CD14-positive monocyte (primary cell): ENCODE measurements around the gene CHN2. TPM values are rescaled to one million over a fixed set of nuclear protein-coding genes. Genes with fewer than 3 reads are reported as not detected.

Experiments used
- DNase-seq, 3 donors: peaks; one replicate each; pipeline ENCODE4 v3.0.0-alpha.2; 2011 to 2022
- H2AFZ ChIP-seq: 2 replicates; pipeline ENCODE4 v1.6.0; 2012; ENCODE audit warnings: mild to moderate bottlenecking, low read depth, low read length, inconsistent platforms; ENCODE audit not compliant: insufficient read depth, poor library complexity, severe bottlenecking
- H3K27ac ChIP-seq, 2 donors: 1 replicate in 1 of 2; 2 replicates in 1 of 2; pipeline ENCODE4 v1.5.1; 2012 to 2013; ENCODE audit warnings: low read length in 2 of 2, control low read depth in 1 of 2, inconsistent platforms in 1 of 2, low read depth in 1 of 2, mild to moderate bottlenecking in 1 of 2
- H3K27me3 ChIP-seq, 2 donors: one replicate each; pipeline versions ENCODE4 v1.6.0 to v1.6.1; 2011 to 2013; ENCODE audit warnings: low read length in 2 of 2; ENCODE audit not compliant: control insufficient read depth in 2 of 2, insufficient read depth in 2 of 2
- H3K36me3 ChIP-seq, 2 donors: replicated peaks in 1 of 2; 1 replicate in 1 of 2; 2 replicates in 1 of 2; pipeline versions ENCODE4 v1.5.1 to v1.6.1; 2012 to 2013; ENCODE audit warnings: low read length in 2 of 2, control low read depth in 1 of 2, inconsistent platforms in 1 of 2, mild to moderate bottlenecking in 1 of 2; ENCODE audit not compliant: insufficient read depth in 2 of 2, control insufficient read depth in 1 of 2
- H3K4me1 ChIP-seq, 2 donors: 1 replicate in 1 of 2; 2 replicates in 1 of 2; pipeline versions ENCODE4 v1.5.1 to v1.6.1; 2012 to 2013; ENCODE audit warnings: low read length in 2 of 2, control low read depth in 1 of 2, inconsistent platforms in 1 of 2, mild to moderate bottlenecking in 1 of 2, moderate library complexity in 1 of 2; ENCODE audit not compliant: insufficient read depth in 2 of 2, control insufficient read depth in 1 of 2
- H3K4me2 ChIP-seq: replicated peaks from 2 replicates; pipeline ENCODE3; 2012; ENCODE audit warnings: low read length, moderate library complexity, mild to moderate bottlenecking; ENCODE audit not compliant: poor library complexity, severe bottlenecking; ENCODE audit errors: extremely low read depth
- H3K4me3 ChIP-seq, 3 experiments: fragments of 200-600 bp in 1 of 3; sonication (generic) in 1 of 3; replicated peaks in 1 of 3; 1 replicate in 2 of 3; 2 replicates in 1 of 3; pipeline ENCODE4 v1.5.1; 2011 to 2013; ENCODE audit warnings: low read length in 3 of 3, mild to moderate bottlenecking in 3 of 3, control low read depth in 2 of 3, low read depth in 2 of 3, inconsistent platforms in 1 of 3, moderate library complexity in 1 of 3
- H3K79me2 ChIP-seq: 2 replicates; pipeline ENCODE4 v1.6.0; 2012; ENCODE audit warnings: mild to moderate bottlenecking, control low read depth, inconsistent platforms, low read length, moderate library complexity; ENCODE audit not compliant: insufficient read depth
- H3K9ac ChIP-seq: 2 replicates; pipeline ENCODE4 v1.6.0; 2017; ENCODE audit warnings: low read length, mild to moderate bottlenecking; ENCODE audit not compliant: insufficient read depth, poor library complexity, severe bottlenecking
- H3K9me3 ChIP-seq, 2 donors: replicated peaks in 1 of 2; 1 replicate in 1 of 2; 2 replicates in 1 of 2; pipeline versions ENCODE4 v1.5.1 to v1.6.1; 2012 to 2013; ENCODE audit warnings: low read length in 2 of 2, control low read depth in 1 of 2; ENCODE audit not compliant: control insufficient read depth in 1 of 2, insufficient read depth in 1 of 2
- H4K20me1 ChIP-seq: 2 replicates; pipeline ENCODE4 v1.6.0; 2012; ENCODE audit warnings: mild to moderate bottlenecking, low read length, control low read depth, moderate library complexity; ENCODE audit not compliant: insufficient read depth
- H3K27ac Mint-ChIP-seq, 7 donors: one replicate each; pipeline ENCODE4 v1.8.0; 2020; ENCODE audit warnings: mild to moderate bottlenecking in 7 of 7, mixed read lengths in 7 of 7, moderate library complexity in 6 of 7, inconsistent platforms in 2 of 7
- H3K27me3 Mint-ChIP-seq, 3 donors: one replicate each; pipeline ENCODE4 v1.8.0; 2021 to 2022; ENCODE audit warnings: low read depth in 3 of 3, mild to moderate bottlenecking in 3 of 3, mixed read lengths in 3 of 3, moderate library complexity in 3 of 3, inconsistent platforms in 1 of 3
- H3K36me3 Mint-ChIP-seq, 2 donors: one replicate each; pipeline ENCODE4 v1.8.0; 2020; ENCODE audit warnings: mixed read lengths in 2 of 2, inconsistent platforms in 1 of 2, mild to moderate bottlenecking in 1 of 2
- H3K4me1 Mint-ChIP-seq: one replicate; pipeline ENCODE4 v1.8.0; 2020; ENCODE audit warnings: mild to moderate bottlenecking, mixed read lengths
- H3K4me3 Mint-ChIP-seq, 2 donors: one replicate each; pipeline ENCODE4 v1.8.0; 2020; ENCODE audit warnings: mild to moderate bottlenecking in 2 of 2, mixed read lengths in 2 of 2, moderate library complexity in 1 of 2
- H3K9me3 Mint-ChIP-seq, 7 donors: one replicate each; pipeline ENCODE4 v1.8.0; 2020 to 2022; ENCODE audit warnings: mixed read lengths in 7 of 7, mild to moderate bottlenecking in 6 of 7, moderate library complexity in 6 of 7, inconsistent platforms in 2 of 7
- WGBS: methylation state at CpG from one replicate; pipeline ENCODE4 v1.1.5; 2013; ENCODE audit warnings: missing lambda C conversion rate; ENCODE audit not compliant: insufficient coverage; 5-methylcytosine and 5-hydroxymethylcytosine counted together
- intact Hi-C, 2 donors: fragments of 100-400 bp; cut with micrococcal nuclease; formaldehyde crosslinking; loops; one replicate each; pipeline versions ENCODE4 v1.15.0 to v1.15.1; 2023
- polyA plus RNA-seq, 3 donors: library from polyadenylated mRNA; depleted of rRNA in 1 of 3; unstranded in 2 of 3; stranded (reverse) in 1 of 3; fragments of 300-500 nt in 2 of 3; fragments of >200 nt in 1 of 3; fragmentation: Illumina TruSeq in 2 of 3; gene quantifications; 1 replicate in 2 of 3; 2 replicates in 1 of 3; pipeline ENCODE4 v1.2.3, GENCODE V29; 2012 to 2021
- TF ChIP-seq, protein P1 (sequence below): fragments of 200-600 bp; IDR thresholded peaks from one replicate; pipeline ENCODE4 v1.8.0; 2022; ENCODE audit warnings: antibody characterized with exemption, mild to moderate bottlenecking

The CHN2 gene
- polyA plus RNA-seq, 3 donors = 26.6 to 66.5 (median 44.8) TPM

DNA sequence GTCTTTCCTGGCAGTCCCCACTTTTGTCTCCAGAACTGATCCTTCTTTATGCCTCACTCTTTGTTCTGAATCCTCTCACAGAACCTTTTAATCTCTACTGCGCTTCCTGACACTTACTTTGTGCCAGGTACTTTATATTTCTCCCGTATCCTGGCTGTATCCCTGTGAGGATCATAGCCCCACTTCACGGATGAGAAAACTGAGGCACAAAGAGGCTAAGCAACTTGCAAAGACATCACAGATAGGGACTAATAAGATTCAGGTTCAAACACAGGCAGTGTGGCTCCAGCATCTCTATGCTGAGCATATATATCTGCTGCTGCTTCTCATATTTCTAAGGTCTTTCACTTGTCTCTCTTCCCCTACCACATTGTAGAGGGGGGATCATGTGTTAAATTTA, 116.7 kb downstream of the CHN2 start:
- Histone ChIP-seq H3K4me3 (no peak overlapping the region), H3K4me1 (no peaks in the 10 kb centered on the region), H3K27ac (no peak overlapping the region), H3K9me3 (peaks cover 0 to 4% of the 10 kb centered on the region in 2 donors), H3K4me2 (no peak overlapping the region), H3K79me2 (no peaks in the 10 kb centered on the region), H3K9ac (no peak overlapping the region), H3K27me3 (no peaks in the 10 kb centered on the region), H2AFZ (no peak overlapping the region), H4K20me1 (peaks cover 49% of the 10 kb centered on the region), H3K36me3 (no peaks in the 10 kb centered on the region)
- DNase-seq = no peak
- intact Hi-C loops = no loop called here
- Mint-ChIP-seq H3K4me3 (no peak overlapping the region), H3K4me1 (peaks cover 2% of the 10 kb centered on the region), H3K27me3 (peaks cover 0 to 7% (median 0%) of the 10 kb centered on the region in 3 donors), H3K27ac (no peak overlapping the region), H3K36me3 (peaks cover 7 to 12% of the 10 kb centered on the region in 2 donors), H3K9me3 (peaks cover 0 to 6% (median 3%) of the 10 kb centered on the region in 7 donors)
- TF ChIP-seq, protein P1, sequence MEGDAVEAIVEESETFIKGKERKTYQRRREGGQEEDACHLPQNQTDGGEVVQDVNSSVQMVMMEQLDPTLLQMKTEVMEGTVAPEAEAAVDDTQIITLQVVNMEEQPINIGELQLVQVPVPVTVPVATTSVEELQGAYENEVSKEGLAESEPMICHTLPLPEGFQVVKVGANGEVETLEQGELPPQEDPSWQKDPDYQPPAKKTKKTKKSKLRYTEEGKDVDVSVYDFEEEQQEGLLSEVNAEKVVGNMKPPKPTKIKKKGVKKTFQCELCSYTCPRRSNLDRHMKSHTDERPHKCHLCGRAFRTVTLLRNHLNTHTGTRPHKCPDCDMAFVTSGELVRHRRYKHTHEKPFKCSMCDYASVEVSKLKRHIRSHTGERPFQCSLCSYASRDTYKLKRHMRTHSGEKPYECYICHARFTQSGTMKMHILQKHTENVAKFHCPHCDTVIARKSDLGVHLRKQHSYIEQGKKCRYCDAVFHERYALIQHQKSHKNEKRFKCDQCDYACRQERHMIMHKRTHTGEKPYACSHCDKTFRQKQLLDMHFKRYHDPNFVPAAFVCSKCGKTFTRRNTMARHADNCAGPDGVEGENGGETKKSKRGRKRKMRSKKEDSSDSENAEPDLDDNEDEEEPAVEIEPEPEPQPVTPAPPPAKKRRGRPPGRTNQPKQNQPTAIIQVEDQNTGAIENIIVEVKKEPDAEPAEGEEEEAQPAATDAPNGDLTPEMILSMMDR = no peak
- WGBS = 96% methylated on average over 3 of the region's 3 CpGs

GRCh38 chr7:29314148-29314547, 119.6 kb downstream of the CHN2 start:
- H4K20me1 ChIP-seq = peaks cover 45% of the 10 kb centered on the region
- peaks cover 0 to 4% of the 10 kb centered on the region in 2 donors for H3K9me3 ChIP-seq
- peaks cover 0 to 7% (median 3%) of the 10 kb centered on the region in 3 donors for H3K27me3 Mint-ChIP-seq
- no peak overlapping the region for H3K27ac ChIP-seq
- intact Hi-C loops = no loop called here
- WGBS = no CpG with 5 or more reads among the region's 1 CpG
- no peaks in the 10 kb centered on the region for H3K79me2 ChIP-seq
- H2AFZ ChIP-seq = no peak overlapping the region
- H3K4me1 Mint-ChIP-seq = peaks cover 4% of the 10 kb centered on the region
- TF ChIP-seq, protein P1 = no peak
- H3K9me3 Mint-ChIP-seq = peaks cover 0 to 5% (median 3%) of the 10 kb centered on the region in 7 donors
- H3K4me3 Mint-ChIP-seq = no peak overlapping the region
- H3K9ac ChIP-seq = no peak overlapping the region
- peaks cover under 1 to 1% of the 10 kb centered on the region in 2 donors for H3K4me1 ChIP-seq
- H3K36me3 ChIP-seq = no peaks in the 10 kb centered on the region
- H3K4me3 ChIP-seq = no peak overlapping the region
- peaks cover 5 to 8% of the 10 kb centered on the region in 2 donors for H3K36me3 Mint-ChIP-seq
- peak overlapping the region in 1 of 7 donors; percentile 11 for H3K27ac Mint-ChIP-seq
- no peak for DNase-seq
- no peaks in the 10 kb centered on the region for H3K27me3 ChIP-seq
- H3K4me2 ChIP-seq = no peak overlapping the region
